GM12878 (cell line): Measurements from ENCODE around the gene ITFG1. TPM values are rescaled to one million over a fixed set of nuclear protein-coding genes. Genes with fewer than 3 reads are reported as not detected.

Source experiments
- BACH1 ChIP-seq: fragments of 450-650 bp; IDR thresholded peaks from 2 replicates; pipeline ENCODE4 v1.6.1; 2017; ENCODE audit warnings: mild to moderate bottlenecking, borderline replicate concordance
- BCLAF1 ChIP-seq: fragments of 450-650 bp; IDR thresholded peaks from 2 replicates; pipeline ENCODE4 v1.6.1; 2017; ENCODE audit warnings: antibody characterized with exemption, mild to moderate bottlenecking, moderate library complexity
- CUX1 ChIP-seq: IDR thresholded peaks from 2 replicates; pipeline ENCODE4 v1.6.1; 2012; ENCODE audit warnings: improper control_type of control experiment, low read depth, low read length; ENCODE audit not compliant: insufficient replicate concordance
- PAX8 ChIP-seq: fragments of 450-650 bp; IDR thresholded peaks from 2 replicates; pipeline ENCODE4 v1.6.1; 2017; ENCODE audit warnings: mild to moderate bottlenecking, moderate library complexity
- PKNOX1 ChIP-seq: fragments of 450-650 bp; IDR thresholded peaks from 2 replicates; pipeline ENCODE4 v1.6.1; 2016; ENCODE audit warnings: mild to moderate bottlenecking
- POU2F2 ChIP-seq: IDR thresholded peaks from 3 replicates; pipeline ENCODE4 v1.6.1; 2011; ENCODE audit warnings: low read depth, mild to moderate bottlenecking, low read length, borderline replicate concordance
- RBBP5 ChIP-seq: fragments of 200-600 bp; sonication (generic); conservative IDR thresholded peaks from 2 replicates; pipeline ENCODE4 v1.6.1; 2016
- SREBF2 ChIP-seq: IDR thresholded peaks from 2 replicates; pipeline ENCODE4 v1.6.1; 2012; ENCODE audit warnings: mild to moderate bottlenecking, low read length
- SUPT20H ChIP-seq: IDR thresholded peaks from 2 replicates; pipeline ENCODE4 v1.6.1; 2011; ENCODE audit warnings: low read depth, mild to moderate bottlenecking, low read length, moderate library complexity, borderline replicate concordance; ENCODE audit not compliant: control insufficient read depth
- USF1 ChIP-seq: IDR thresholded peaks from 2 replicates; pipeline ENCODE4 v1.6.1; 2011; ENCODE audit warnings: borderline replicate concordance, low read depth, mild to moderate bottlenecking, moderate library complexity, mixed read lengths, low read length; ENCODE audit not compliant: insufficient read depth; ENCODE audit errors: extremely low read length
- ZBTB40 ChIP-seq: fragments of 450-650 bp; IDR thresholded peaks from 2 replicates; pipeline ENCODE4 v1.6.1; 2016; ENCODE audit warnings: mild to moderate bottlenecking, moderate library complexity, borderline replicate concordance
- polyA plus RNA-seq, 11 experiments: library from polyadenylated mRNA; depleted of rRNA in 4 of 11; unstranded in 6 of 11; stranded (reverse) in 5 of 11; fragments of >200 nt; fragmentation: Nextera tagmentation in 4 of 11; fragmentation: Illumina TruSeq in 1 of 11; extraction: Ambion mirVana in 4 of 11; extraction: Trizol in 1 of 11; gene quantifications; 1 replicate in 1 of 11; 2 replicates in 10 of 11; pipeline versions ENCODE4 v1.2.1 to v1.2.3, GENCODE V29; 2011 to 2016; ENCODE audit warnings: inconsistent platforms in 2 of 11, missing spikeins in 2 of 11, low read depth in 1 of 11
- total RNA-seq, 4 experiments: library from RNA; depleted of rRNA in 3 of 4; stranded (reverse); fragments of >200 nt in 3 of 4; fragmentation: Illumina TruSeq in 1 of 4; extraction: Trizol in 1 of 4; gene quantifications; 2 replicates each; pipeline versions ENCODE4 v1.2.1 to v1.2.3, GENCODE V29; 2013 to 2021

The ITFG1 gene
- total and polyA plus RNA-seq, 10 of the 15 experiments (the other 5 are each of a cell fraction or from before 2014, with no cell fraction given): 9.3 to 56.3 (median 28.6) TPM

- TF ChIP-seq ZBTB40 (no peak), BCLAF1 (no peak), SUPT20H (no peak), PAX8 (no peak), BACH1 (no peak), RBBP5 (no peak), USF1 (no peak), PKNOX1 (no peak), POU2F2 (no peak), SREBF2 (no peak), CUX1 (no peak)
Measured at GRCh38 chr16:47458331-47458730, 2.5 kb downstream of the ITFG1 start (continued).
